SK-N-MC (cell line): ENCODE data around the gene TERB1.

ENCODE experiments used
- EZH2 ChIP-seq: fragments of 200-600 bp; sonication (generic); IDR thresholded peaks from one replicate; pipeline ENCODE4 v1.6.1; 2017; ENCODE audit warnings: antibody characterized with exemption
- FOXP2 ChIP-seq: optimal IDR thresholded peaks from 2 replicates; pipeline ENCODE3; 2011; ENCODE audit warnings: mild to moderate bottlenecking, moderate library complexity; ENCODE audit not compliant: insufficient read depth; ENCODE audit errors: extremely low read length, control extremely low read depth
- POLR2AphosphoS5 ChIP-seq: IDR thresholded peaks from 2 replicates; pipeline ENCODE4 v1.6.1; 2012; ENCODE audit warnings: mild to moderate bottlenecking, low read depth, low read length, borderline replicate concordance

GRCh38 chr16:66824006-66824405 lies 22.6 kb upstream of the TERB1 start:
- TF ChIP-seq EZH2 (no peak), POLR2AphosphoS5 (no peak), FOXP2 (no peak)
